Osteocyte (in vitro differentiated cells): Measurements from ENCODE around the gene PRKAA1. TPM values are rescaled to one million over a fixed set of nuclear protein-coding genes. Genes with fewer than 3 reads are reported as not detected.
"Not testable (repeated sequence)": the region's sequence is repeated elsewhere in the genome, so short reads cannot be mapped to it uniquely, and the experiment has no call there.

Experiments
- DNase-seq: peaks from one replicate; pipeline ENCODE4 v3.0.0; 2021; ENCODE audit warnings: mixed read lengths; ENCODE audit not compliant: unreplicated experiment; ENCODE audit errors: extremely low spot score
- H3K27ac Mint-ChIP-seq: one replicate; pipeline ENCODE4 v1.8.0; 2021; ENCODE audit warnings: mild to moderate bottlenecking, mixed read lengths; ENCODE audit not compliant: unreplicated experiment
- H3K27me3 Mint-ChIP-seq: one replicate; pipeline ENCODE4 v1.8.0; 2021; ENCODE audit warnings: mixed read lengths; ENCODE audit not compliant: unreplicated experiment
- H3K36me3 Mint-ChIP-seq: one replicate; pipeline ENCODE4 v1.8.0; 2021; ENCODE audit warnings: mixed read lengths; ENCODE audit not compliant: unreplicated experiment
- H3K4me1 Mint-ChIP-seq: one replicate; pipeline ENCODE4 v1.8.0; 2021; ENCODE audit warnings: mixed read lengths; ENCODE audit not compliant: unreplicated experiment
- H3K4me3 Mint-ChIP-seq: one replicate; pipeline ENCODE4 v1.8.0; 2021; ENCODE audit warnings: mild to moderate bottlenecking, moderate library complexity, mixed read lengths; ENCODE audit not compliant: unreplicated experiment
- H3K9me3 Mint-ChIP-seq: one replicate; pipeline ENCODE4 v1.8.0; 2021; ENCODE audit warnings: mixed read lengths; ENCODE audit not compliant: unreplicated experiment
- CTCF ChIP-seq: fragments of 200-600 bp; sonication (generic); IDR thresholded peaks from 2 replicates; pipeline ENCODE4 v1.5.0; 2021; ENCODE audit warnings: antibody characterized with exemption, mild to moderate bottlenecking, moderate library complexity
- total RNA-seq: library from RNA; stranded (reverse); gene quantifications from 2 replicates; pipeline ENCODE4 v1.2.1, GENCODE V29; 2021

PRKAA1 gene
- total RNA-seq, 1 donor from 2014 or later, result 91.1 TPM

GRCh38 chr5:40799258-40799657 lies 1.1 kb upstream of the PRKAA1 start:
- TF ChIP-seq CTCF, result no peak
- peaks cover 2% of the 10 kb centered on the region for H3K36me3 Mint-ChIP-seq
- no peaks in the 10 kb centered on the region for H3K9me3 Mint-ChIP-seq
- peak overlapping the region; percentile 86 for H3K4me3 Mint-ChIP-seq
- peak overlapping the region; percentile 86 for H3K27ac Mint-ChIP-seq
- peaks cover 33% of the 10 kb centered on the region for H3K4me1 Mint-ChIP-seq
- no peaks in the 10 kb centered on the region for H3K27me3 Mint-ChIP-seq
- DNase-seq, result no peak

GRCh38 chr5:40798801-40799210 lies 632 bp upstream of the PRKAA1 start:
- Mint-ChIP-seq H3K27ac (peak overlapping the region; percentile 86), H3K36me3 (peaks cover 2% of the 10 kb centered on the region), H3K9me3 (no peaks in the 10 kb centered on the region), H3K27me3 (no peaks in the 10 kb centered on the region), H3K4me3 (peak overlapping the region; percentile 86), H3K4me1 (peaks cover 36% of the 10 kb centered on the region)
- DNase-seq, result no peak
- no peak for TF ChIP-seq CTCF

- H3K4me1 Mint-ChIP-seq, result peaks cover 41% of the 10 kb centered on the region
- DNase-seq, result peak; percentile 88
- H3K27me3 Mint-ChIP-seq, result no peaks in the 10 kb centered on the region
- peaks cover 2% of the 10 kb centered on the region for H3K36me3 Mint-ChIP-seq
- no peaks in the 10 kb centered on the region for H3K9me3 Mint-ChIP-seq
- TF ChIP-seq CTCF, result no peak
- H3K4me3 Mint-ChIP-seq, result peak overlapping the region; percentile 87
- peak overlapping the region; percentile 94 for H3K27ac Mint-ChIP-seq
These were observed 732 bp downstream of the PRKAA1 start for GRCh38 chr5:40797273-40798011.

GRCh38 chr5:40796487-40796889 lies 1.7 kb downstream of the PRKAA1 start:
- Mint-ChIP-seq H3K36me3 (peaks cover 2% of the 10 kb centered on the region), H3K9me3 (no peaks in the 10 kb centered on the region), H3K4me1 (peaks cover 42% of the 10 kb centered on the region), H3K4me3 (peak overlapping the region; percentile 87), H3K27ac (peak overlapping the region; percentile 78), H3K27me3 (no peaks in the 10 kb centered on the region)
- no peak for TF ChIP-seq CTCF
- no peak for DNase-seq

DNA sequence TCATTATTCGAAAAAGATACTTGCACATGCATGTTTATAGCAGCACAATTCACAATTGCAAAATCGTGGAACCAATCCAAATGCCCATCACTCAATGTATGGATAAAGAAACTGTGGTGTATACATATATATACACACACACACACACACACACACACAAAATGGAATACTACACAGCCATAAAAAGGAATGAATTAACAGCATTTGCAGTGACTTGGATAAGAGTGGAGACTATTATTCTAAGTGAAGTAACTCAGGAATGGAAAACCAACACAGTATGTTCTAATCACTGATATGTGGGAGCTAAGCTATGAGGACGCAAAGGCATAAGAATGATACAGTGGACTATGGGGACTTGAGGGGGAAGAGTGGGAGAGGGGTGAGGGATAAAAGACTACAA lies 3.3 kb downstream of the PRKAA1 start:
- not testable (repeated sequence) for H3K36me3 Mint-ChIP-seq, H3K27me3 Mint-ChIP-seq, DNase-seq, H3K27ac Mint-ChIP-seq, H3K9me3 Mint-ChIP-seq, H3K4me3 Mint-ChIP-seq
- H3K4me1 Mint-ChIP-seq, result peaks cover 47% of the 10 kb centered on the region

DNA sequence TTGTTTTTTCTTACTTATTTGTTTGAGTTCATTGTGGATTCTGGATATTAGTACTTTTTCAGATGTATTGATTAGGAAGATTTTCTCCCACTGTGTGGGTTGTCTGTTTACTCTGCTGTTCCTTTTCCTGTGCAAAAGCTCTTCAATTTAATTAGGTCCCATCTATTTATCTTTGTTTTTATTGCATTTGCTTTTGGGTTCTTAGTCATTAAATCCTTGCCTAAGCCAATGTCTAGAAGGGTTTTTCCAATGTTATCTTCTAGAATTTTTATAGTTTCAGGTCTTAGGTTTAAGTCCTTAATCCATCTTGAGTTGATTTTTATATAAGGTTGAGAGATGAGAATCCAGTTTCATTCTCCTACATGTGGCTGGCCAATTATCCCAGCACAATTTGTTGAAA lies 3.8 kb downstream of the PRKAA1 start:
- peaks cover 42% of the 10 kb centered on the region for H3K4me1 Mint-ChIP-seq
- H3K27me3 Mint-ChIP-seq, H3K4me3 Mint-ChIP-seq, DNase-seq, H3K27ac Mint-ChIP-seq, H3K36me3 Mint-ChIP-seq, H3K9me3 Mint-ChIP-seq: not testable (repeated sequence)

DNA sequence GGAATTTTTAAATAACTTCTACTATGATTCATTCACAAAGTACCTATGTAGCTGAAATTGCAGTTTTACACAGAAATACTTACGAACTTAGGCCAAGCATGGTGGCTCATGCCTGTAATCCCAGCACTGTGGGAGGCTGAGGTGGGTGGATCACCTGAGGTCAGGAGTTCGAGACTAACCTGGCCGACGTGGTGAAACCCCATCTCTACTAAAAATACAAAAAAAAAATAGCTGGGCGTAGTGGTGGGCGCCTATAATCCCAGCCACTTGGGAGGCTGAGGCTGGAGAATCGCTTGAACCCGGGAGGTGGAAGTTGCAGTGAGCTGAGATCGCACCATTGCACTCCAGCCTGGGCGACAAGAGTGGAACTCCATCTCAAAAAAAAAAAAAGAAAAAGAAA lies 5.5 kb downstream of the PRKAA1 start:
- H3K9me3 Mint-ChIP-seq, DNase-seq: not testable (repeated sequence)

More for the DNA sequence above, 5.5 kb downstream of the PRKAA1 start:
- peaks cover 11% of the 10 kb centered on the region for H3K36me3 Mint-ChIP-seq
- H3K27me3 Mint-ChIP-seq, H3K4me3 Mint-ChIP-seq, H3K27ac Mint-ChIP-seq: not testable (repeated sequence)
- H3K4me1 Mint-ChIP-seq, result peaks cover 36% of the 10 kb centered on the region
